Occipital lobe (tissue), 2 donors: ENCODE data around the gene DIS3L2. TPM values are rescaled to one million over a fixed set of nuclear protein-coding genes. Genes with fewer than 3 reads are reported as not detected.

ENCODE experiments used
- DNase-seq: peaks from one replicate; lab custom pipeline; 2025; lab: John Stamatoyannopoulos, UW
- total RNA-seq: library from RNA; depleted of rRNA; stranded (reverse); fragments of >200 nt; gene quantifications from one replicate; pipeline ENCODE4 v1.2.3, GENCODE V29; 2014

Gene DIS3L2
- total RNA-seq, 1 donor from 2014 or later, result 37.6 TPM

GRCh38 chr2:232049350-232049749, 87.8 kb downstream of the DIS3L2 start:
- no peak for DNase-seq

GRCh38 chr2:232052591-232052990, 91.1 kb downstream of the DIS3L2 start:
- DNase-seq, result no peak

GRCh38 chr2:232053777-232054176, 92.3 kb downstream of the DIS3L2 start:
- no peak for DNase-seq

GRCh38 chr2:232058063-232058877, 96.8 kb downstream of the DIS3L2 start:
- no peak for DNase-seq

GRCh38 chr2:232058931-232059330, 97.4 kb downstream of the DIS3L2 start:
- no peak for DNase-seq

- DNase-seq, result no peak
These were observed 99.8 kb downstream of the DIS3L2 start for GRCh38 chr2:232061265-232061664.

GRCh38 chr2:232073026-232073425, 111.5 kb downstream of the DIS3L2 start:
- no peak for DNase-seq

GRCh38 chr2:232073699-232074098, 112.2 kb downstream of the DIS3L2 start:
- no peak for DNase-seq

- no peak for DNase-seq
These were observed 113.6 kb downstream of the DIS3L2 start for GRCh38 chr2:232075080-232075479.

- DNase-seq, result no peak
These were observed 114.3 kb downstream of the DIS3L2 start for GRCh38 chr2:232075859-232076258.

- no peak for DNase-seq
These were observed 114.8 kb downstream of the DIS3L2 start for GRCh38 chr2:232076272-232076671.

GRCh38 chr2:232076736-232077135, 115.2 kb downstream of the DIS3L2 start:
- DNase-seq, result no peak

- DNase-seq, result no peak
These were observed 123.7 kb downstream of the DIS3L2 start for GRCh38 chr2:232085164-232085563.

- DNase-seq, result no peak
These were observed 124.4 kb downstream of the DIS3L2 start for GRCh38 chr2:232085826-232086425.

- DNase-seq, result no peak
These were observed 127.3 kb downstream of the DIS3L2 start for GRCh38 chr2:232088771-232089170.

GRCh38 chr2:232094201-232094600, 132.7 kb downstream of the DIS3L2 start:
- no peak for DNase-seq

GRCh38 chr2:232094883-232095282, 133.4 kb downstream of the DIS3L2 start:
- no peak for DNase-seq

GRCh38 chr2:232097260-232097659, 135.7 kb downstream of the DIS3L2 start:
- DNase-seq, result no peak

GRCh38 chr2:232097758-232098157, 136.2 kb downstream of the DIS3L2 start:
- no peak for DNase-seq

- DNase-seq, result no peak
These were observed 140.9 kb downstream of the DIS3L2 start for GRCh38 chr2:232102380-232102779.

- no peak for DNase-seq
These were observed 141.7 kb downstream of the DIS3L2 start for GRCh38 chr2:232103140-232103737.

GRCh38 chr2:232104076-232104646, 142.6 kb downstream of the DIS3L2 start:
- no peak for DNase-seq
